Pericardium fibroblast (primary cell): Measurements from ENCODE around the gene TIGD1. TPM values are rescaled to one million over a fixed set of nuclear protein-coding genes. Genes with fewer than 3 reads are reported as not detected.

Experiments used
- total RNA-seq: library from RNA; depleted of rRNA; stranded (reverse); fragments of >200 nt; gene quantifications from 2 replicates; pipeline ENCODE4 v1.2.3, GENCODE V29; 2015

Gene TIGD1
- total RNA-seq = 2.3 and 2.6 TPM in 2 replicates

DNA sequence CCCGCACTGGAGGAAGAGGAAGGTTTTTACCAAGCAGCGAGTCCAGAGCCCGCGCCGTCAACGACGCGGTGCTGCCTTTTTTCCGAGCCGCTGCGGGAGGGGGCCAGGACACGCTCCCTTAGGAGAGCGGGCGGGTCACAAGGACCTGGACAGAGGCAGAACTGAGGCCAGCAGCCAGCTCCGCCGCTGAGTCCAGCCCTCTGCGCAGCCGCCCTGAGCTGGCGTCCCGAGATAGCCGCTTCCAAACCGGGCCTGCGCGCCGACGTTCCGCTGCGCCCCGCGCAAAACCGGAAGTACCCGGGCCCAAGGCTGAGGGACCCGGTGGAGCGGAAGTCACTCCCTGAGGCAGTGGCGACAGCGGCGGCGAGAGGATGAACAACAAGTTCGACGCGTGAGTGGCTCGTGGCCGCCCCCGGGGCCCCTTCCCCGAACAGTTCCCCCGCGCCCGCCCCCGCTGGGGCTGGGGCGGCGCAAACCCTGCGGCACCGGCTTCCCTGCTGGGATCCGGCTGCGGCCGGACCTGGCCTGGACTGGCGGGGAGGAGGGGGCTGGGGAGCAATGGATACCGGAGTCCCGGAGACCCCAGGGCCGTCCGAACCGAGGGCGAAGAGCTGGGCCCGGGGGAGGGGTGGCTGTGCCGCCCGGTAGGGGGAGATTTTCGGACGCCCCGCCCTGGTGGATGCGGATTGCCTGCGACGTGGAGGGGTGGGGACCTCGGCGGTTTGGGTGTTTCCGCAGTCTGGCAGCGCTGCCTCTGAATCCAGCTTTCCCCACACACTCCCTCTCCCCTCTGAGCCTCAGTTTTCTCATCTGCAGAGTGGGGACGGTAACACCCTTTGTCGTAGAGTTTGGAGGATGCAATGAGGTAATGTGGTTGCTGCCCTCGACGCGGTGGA lies at the start of gene TIGD1, which contains the start of gene EIF4E2:
Gene TIGD1, minus strand, starts transcription at position 204 of the 896 bp plus-strand sequence. CDS start 675 bp downstream, outside the sequence.
Gene EIF4E2, plus strand, starts transcription at position 336 of the 896 bp plus-strand sequence. Its CDS starts 36 bp downstream, at position 372.

DNA sequence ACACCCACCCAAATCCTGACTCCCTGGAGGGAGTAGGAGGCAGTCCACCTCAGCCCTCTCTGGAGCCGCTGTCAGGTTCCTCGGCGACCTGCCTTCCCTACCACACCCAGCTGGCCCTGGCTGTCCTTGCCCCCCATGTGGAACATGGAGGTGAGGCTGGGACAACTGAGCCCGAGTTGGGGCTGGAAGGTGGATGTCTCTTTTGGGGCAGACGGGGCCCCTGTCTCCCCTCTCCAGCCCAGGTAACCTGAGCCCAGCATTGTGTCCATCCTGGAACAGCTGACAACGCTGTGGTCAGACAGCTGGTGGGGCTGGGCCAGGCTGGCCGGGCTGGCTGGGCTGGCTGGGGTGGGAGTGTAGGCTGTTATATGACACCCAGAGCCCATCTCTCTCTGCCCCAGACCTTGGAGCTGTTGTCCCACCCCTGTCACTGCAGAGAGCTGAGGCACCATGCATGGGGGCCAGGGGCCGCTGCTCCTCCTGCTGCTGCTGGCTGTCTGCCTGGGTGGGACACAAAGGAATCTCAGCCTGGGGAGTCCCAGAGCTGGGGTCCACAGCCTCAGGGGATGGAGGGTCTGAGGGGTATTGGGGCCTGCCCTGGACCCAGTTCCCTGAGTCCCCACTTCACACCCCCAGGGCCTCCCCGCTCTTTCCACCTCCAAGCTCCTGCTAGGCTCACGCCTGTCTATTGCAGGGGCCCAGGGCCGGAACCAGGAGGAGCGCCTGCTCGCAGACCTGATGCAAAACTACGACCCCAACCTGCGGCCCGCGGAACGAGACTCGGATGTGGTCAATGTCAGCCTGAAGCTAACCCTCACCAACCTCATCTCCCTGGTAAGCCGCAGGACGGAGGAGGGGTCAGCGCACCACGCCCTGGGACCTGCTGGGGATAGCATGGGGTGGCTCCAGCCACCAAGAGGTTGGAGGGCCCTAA lies 10.8 kb downstream of the TIGD1 start, which contains the start of gene CHRNG:
Gene CHRNG, plus strand, starts transcription at position 395 of the 934 bp plus-strand sequence. Its CDS starts 56 bp downstream, at position 451.

DNA sequence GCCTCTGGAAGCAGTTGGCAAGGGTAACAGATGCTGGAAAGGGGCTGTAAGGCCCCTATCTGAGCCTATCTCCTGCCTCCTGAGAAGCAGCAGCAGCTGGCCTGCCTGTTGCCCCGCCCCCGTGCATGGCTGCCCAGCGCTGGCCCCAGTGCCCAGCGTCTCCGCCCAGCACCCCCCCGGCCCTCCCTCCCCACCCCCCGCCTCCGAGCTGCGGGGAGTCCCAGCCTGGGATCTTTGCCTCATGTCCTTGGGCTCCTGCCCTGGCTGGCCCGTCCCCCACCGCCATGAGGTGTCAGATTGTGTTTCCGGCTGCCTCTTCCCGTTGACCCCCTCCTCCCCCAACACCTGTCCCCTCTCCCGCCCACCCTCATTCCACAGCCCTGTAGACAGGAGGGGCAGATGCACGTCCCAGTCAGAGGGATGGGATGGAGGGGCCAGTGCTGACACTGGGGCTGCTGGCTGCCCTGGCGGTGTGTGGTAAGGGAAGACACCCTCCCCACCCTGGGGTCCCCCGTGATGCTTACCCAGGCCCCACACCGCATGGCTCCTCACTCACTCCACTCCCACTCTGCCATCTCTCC lies 24.5 kb downstream of the TIGD1 start, which contains the start of gene CHRND:
Gene CHRND, plus strand, starts transcription at position 370 of the 581 bp plus-strand sequence. Its CDS starts 56 bp downstream, at position 426.

DNA sequence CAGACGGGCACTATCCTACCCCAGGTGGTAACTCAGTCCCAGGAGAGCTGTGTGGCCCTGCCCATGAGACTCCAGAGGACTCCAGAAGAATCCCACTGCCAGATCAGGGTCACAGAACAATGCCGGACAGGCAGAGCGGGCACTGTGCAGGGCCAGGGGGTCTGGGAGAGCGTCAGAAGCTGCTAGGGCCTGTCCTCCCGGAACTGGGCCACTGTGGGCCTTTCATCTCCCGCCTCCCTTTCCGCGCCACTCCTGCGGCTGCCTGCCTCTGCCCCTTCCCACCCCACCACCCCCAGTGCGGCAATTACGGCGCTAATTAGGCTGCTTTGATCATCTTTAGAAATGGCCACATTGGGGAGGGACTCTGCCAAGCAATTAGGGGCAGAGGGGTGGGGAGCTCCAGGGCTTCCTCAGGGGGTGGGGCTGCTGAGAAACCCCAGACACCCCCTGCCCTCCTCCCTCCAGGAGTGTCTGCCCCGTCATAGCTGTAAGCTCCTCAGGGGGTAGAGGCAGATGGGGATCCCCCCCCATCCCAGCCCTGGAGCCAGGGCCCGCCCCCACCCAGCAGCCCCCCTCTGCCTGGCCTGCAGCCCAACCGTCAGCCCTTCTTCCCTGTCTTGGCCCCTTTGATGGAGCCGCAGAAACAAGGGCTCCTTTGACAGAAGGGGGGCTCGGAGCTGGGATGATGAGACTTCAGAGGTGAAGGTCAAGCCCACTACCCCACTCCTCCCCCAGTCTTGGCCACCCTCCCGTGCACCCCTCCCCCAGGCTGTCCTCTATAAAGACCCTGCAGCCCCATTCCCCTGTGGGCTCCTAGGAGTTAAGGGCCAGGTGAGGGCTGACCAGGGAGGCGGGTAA lies 30.5 kb downstream of the TIGD1 start, which contains the start of gene PRSS56:
Gene PRSS56, plus strand, starts transcription at position 808 of the 858 bp plus-strand sequence. CDS start 211 bp downstream, outside the sequence.

Other genes with a start within 250 kb of the TIGD1 start
- not detected in 2 replicates for gene ALPP, start 171.8 kb downstream of the TIGD1 start, total RNA-seq
- not detected in 2 replicates for gene ALPG, start 143.7 kb downstream of the TIGD1 start, total RNA-seq
- not detected in 2 replicates for gene ALPI, start 94.4 kb downstream of the TIGD1 start, total RNA-seq
- gene ECEL1, start 62.7 kb downstream of the TIGD1 start, total RNA-seq = not detected in 2 replicates
- not detected in 2 replicates for gene PRSS56, start 30.2 kb downstream of the TIGD1 start, total RNA-seq
- 0.26 TPM in 1 of 2 replicates, not detected in the other for gene CHRND, start 24.4 kb downstream of the TIGD1 start, total RNA-seq
- 0.77 TPM in 1 of 2 replicates, not detected in the other for gene CHRNG, start 10.9 kb downstream of the TIGD1 start, total RNA-seq
- gene EIF4E2, start 132 bp upstream of the TIGD1 start, total RNA-seq = 43.6 and 83.4 TPM in 2 replicates
- gene EFHD1, start 83.0 kb upstream of the TIGD1 start, total RNA-seq = 0.26 and 1.1 TPM in 2 replicates
- 27.7 and 44.5 TPM in 2 replicates for gene GIGYF2, start 146.8 kb upstream of the TIGD1 start, total RNA-seq
- not detected in 2 replicates for gene KCNJ13, start 226.0 kb upstream of the TIGD1 start, total RNA-seq